GM19372 (cell line): ENCODE results near the gene PTPRJ.

Experiments used
- ATAC-seq: cut with Tn5 transposase; IDR thresholded peaks from one replicate; pipeline ENCODE4 v1.9.1; 2021; ENCODE audit warnings: mild to moderate bottlenecking, low read depth, moderate library complexity; ENCODE audit not compliant: unreplicated experiment

PTPRJ gene

GRCh38 chr11:47967577-47968525 lies 12.5 kb upstream of the PTPRJ start:
- no peak for ATAC-seq

DNA sequence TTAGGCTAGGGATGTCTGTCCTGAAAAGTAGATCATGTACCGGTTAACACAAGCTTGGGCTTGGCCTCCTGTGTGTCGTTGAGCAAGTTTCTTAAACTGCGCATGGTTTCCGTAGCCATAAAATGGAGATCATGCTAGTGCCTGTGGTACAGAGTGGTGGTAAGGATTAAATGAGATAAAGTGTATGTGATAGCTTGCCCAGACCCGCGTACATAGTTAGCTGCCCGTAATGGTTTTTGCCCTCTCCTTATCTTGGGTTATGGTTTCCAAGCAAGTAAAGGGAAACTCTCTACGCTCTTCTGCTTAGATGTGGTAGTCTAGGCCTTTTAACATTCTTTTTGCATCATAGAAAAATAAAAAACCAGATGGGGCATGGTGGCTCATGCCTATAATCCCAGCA lies 11.0 kb upstream of the PTPRJ start:
- ATAC-seq: no peak

DNA sequence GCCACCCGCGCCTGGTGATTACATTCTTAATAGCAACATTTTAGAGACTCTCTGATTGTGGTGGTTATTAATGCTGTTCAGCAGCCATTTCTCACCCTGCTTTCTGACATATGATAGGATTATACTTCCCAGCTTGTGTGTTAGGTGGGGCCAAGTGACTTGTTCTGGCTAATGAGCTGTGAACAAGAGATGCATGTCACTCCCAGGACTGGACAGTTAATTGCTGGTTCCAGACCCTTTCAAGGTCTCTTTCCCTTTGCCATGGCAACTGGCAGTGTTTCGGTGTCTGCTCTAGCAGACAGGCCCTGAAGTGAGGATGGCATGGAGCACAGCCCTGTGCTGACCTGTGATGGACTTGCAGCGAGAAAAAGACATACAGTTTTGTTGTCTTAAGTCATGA lies 8.9 kb upstream of the PTPRJ start:
- ATAC-seq: no peak

DNA sequence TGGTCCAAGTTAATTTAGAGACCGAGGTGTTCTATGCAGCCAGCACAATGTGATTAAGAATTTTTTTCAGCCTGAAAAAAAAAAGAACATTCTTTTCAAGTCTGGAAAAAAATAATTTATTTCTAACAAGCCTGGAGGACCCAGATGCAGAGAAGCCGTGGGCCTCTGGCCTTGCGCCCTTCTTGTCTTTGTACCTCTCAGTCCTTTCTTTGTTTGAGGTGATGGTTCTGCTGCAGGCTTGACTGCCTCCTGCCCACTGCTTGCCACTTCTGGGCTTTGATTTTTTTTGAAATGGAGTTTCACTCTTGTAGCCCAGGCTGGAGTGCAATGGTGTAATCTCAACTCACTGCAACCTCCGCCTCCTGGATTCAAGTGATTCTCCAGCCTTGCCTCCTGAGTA lies 7.2 kb upstream of the PTPRJ start:
- ATAC-seq: no peak

- no peak for ATAC-seq
These were observed 3.4 kb upstream of the PTPRJ start for GRCh38 chr11:47976931-47977330.

DNA sequence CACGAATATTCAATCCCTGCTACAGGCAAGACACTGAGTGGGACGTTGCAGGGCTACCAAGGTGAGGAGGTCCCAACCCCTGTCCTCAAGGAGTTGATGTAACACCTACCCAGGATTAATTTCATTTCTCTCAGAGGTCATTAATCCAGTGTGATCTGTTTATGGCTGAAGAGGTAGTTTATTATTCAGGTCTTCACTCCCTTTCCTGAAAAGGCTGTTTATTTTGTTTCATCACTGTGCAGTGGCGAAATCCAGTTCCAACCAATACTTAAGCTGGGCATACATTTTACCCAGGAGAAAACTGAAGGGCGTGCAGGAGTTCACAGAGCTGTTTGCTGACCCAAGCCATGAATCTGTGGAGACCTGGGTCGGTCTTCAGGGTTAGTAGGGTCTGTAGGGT lies 2.7 kb upstream of the PTPRJ start:
- no peak for ATAC-seq

DNA sequence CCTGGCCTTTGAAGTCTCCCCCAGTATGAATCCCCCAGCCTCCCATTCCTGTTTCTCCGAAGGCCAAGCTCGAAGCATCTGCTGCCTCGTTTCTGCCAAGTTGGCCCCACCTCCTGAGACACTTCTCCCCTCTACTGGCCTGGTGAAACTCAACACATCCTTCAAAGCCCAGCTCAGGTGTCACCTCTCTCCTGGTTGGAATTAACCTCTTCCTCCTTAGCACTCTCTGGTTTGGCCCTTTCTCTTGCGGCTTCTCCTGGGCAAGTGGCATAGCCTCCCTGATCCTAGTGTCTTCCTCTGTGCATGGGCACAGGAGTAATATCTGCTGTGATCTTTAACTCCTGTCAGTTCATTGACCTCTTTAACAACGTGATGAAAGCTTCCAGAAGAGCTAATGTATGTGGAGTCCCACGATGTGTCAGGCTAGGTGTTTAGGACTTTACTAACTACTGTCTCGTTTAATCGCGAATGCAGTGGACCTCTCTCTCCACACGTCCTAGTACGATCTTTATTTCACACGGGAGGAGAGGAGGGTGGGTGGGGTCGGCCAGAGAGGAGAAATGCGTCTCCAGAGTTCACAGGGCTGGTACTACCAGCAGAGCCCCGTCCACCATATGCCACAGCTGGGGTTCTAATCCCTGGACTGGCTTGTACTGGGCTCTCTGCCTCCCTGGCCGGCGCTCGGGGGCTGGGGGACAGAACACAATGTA lies 826 bp upstream of the PTPRJ start:
- no peak for ATAC-seq

DNA sequence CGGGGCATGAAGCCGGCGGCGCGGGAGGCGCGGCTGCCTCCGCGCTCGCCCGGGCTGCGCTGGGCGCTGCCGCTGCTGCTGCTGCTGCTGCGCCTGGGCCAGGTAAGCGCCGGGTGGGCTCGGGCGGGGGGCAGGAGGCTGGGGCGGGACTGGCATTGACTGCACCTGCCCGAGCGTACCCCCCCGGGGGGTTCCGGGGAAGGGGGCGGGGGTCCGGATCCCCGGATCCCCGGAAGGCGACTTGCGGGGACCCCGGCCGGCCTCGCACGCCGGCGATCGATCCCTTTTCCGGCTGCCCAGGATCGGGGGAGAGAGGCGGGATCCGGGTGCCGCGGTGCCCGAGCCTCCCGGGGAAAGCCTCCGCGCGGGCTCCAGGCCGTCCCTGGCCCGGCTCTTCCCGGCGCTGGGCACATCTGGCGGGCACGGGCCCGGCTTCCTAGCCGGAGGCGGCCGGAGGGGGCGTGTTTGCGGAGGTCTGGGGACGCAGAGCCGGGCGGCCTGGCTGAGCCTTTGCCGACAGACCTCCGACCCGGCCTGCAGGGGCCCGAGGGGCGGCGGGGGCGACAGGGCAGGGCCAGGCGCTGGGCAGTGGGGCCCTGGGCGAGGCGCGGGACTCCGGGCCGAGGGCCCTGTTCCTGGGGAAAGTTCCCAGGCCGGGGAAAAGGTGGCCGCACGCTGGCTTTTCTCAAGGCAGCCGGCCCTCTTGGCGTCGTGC lies 705 bp downstream of the PTPRJ start:
- ATAC-seq: peak; percentile 58

- ATAC-seq: no peak
These were observed 1.5 kb downstream of the PTPRJ start for GRCh38 chr11:47981667-47982404.

GRCh38 chr11:47982616-47983015 lies 2.3 kb downstream of the PTPRJ start:
- ATAC-seq: no peak

DNA sequence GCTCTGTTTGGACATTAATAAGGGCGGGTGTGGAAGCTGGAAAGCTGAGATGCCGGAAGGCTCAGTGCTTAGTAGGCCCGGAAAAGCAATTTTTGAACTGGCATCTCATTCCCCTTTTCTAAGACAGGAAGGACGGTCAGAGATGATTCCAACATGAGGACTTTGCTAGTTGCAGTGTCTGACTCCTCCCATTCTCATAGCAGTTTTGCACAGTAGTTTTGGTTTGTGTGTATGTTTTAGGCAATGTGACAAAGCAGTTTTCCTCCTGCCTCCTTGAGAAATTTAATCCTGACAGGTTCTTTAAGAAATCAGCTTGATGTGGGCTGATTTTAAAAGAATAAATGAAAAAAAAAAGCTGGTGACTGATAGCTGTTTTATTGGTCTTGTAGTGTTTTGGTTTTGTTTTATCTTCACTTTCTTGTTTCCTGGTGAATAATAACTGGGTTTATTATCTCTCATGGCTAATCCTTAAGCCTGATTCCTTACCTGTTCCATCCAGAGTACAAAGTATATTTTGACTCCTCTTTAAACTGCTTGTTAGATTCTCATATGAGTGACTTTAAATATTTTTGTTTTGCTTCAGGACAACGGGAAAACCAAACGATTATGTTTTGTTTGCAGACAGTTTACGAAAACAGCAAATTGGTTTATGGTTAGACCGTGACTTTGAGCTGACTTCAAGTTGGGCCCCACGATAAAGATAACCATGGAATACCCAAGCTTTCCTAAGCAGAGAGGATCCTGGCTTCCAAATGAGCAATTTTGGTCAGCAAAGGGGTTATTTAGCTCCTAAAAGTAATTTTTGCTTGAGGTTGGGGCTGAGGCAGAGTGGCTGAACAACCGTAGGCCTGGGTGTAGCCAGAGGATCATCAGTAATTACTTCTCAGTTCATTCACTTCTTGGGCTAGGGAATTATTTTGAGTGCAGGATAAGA lies 3.4 kb downstream of the PTPRJ start:
- no peak for ATAC-seq

DNA sequence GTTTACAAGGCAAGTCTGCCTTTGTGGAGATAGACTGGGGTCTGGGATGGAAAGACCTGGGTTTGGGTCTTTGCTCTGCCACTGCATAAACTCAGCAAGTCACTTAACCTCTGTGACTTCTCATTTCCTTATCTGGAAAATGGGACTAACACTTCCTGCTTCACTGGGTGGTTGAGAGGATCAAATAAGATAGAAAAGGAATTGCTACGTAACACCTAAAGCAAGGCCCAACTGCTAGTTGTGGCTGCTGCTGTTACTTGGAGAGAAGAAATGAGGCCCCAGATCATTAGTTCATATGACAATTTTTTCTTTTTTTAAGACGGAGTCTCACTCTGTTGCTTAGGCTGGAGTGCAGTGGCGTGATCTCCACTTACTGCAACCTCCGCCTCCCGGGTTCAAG lies 5.9 kb downstream of the PTPRJ start:
- no peak for ATAC-seq

DNA sequence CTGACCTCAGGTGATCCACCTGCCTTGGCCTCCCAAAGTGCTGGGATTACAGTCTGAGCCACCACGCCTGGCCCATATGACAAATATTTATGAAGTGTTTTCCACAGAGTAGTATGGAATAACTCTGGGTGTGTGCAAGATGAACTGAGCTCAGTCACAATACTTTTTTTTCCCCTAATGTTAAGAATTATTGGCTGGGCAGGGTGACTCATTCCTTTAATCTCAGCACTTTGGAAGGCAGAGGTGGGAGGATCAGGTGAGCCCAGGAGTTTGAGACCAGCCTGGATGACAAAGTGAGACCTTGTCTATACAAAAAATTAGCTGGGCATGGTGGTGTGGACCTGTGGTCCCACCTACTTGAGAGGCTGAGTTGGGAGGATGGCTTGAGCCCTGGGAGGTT lies 6.4 kb downstream of the PTPRJ start:
- ATAC-seq: no peak

- no peak for ATAC-seq
These were observed 7.0 kb downstream of the PTPRJ start for GRCh38 chr11:47987310-47987709.

GRCh38 chr11:47987781-47988180 lies 7.4 kb downstream of the PTPRJ start:
- ATAC-seq: no peak

DNA sequence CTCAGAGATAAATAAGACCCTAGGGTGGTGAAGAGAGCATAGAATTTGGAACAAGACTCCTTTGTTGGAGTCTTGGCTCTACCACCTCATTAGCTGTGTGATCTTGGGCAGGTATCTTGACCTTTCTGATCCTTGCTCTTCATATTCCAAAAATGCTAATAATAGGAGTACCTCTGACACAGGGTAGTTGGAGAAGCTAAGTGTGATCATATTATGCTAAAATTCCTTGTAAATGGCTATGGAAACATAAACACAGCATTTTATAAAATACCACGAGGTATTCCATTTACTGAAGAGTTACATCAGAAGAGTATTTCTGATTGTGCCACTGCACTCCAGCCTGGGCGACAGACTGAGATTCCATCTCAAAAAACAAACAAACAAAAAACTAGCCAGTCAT lies 9.4 kb downstream of the PTPRJ start:
- ATAC-seq: no peak

GRCh38 chr11:47991266-47991830 lies 11.0 kb downstream of the PTPRJ start:
- ATAC-seq: no peak

DNA sequence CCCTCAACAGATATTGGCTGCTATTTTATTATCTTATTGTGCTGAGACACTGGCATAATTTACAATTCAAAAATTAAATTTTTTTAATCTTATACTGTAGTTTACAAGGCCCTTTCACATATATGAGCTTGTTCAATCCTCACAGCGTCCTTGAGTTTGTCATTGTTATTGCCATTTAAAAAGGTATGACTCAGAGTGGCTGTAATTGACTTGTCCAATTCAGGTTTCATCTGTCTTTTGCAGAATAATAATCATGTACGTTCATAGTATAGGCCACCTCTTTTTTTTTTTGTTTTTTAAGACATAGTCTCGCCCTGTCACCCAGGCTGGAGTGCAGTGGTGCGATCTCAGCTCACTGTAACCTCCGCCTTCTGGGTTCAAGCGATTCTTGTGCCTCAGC lies 11.5 kb downstream of the PTPRJ start:
- ATAC-seq: no peak
